Panc1 (cell line): Measurements from ENCODE around the gene PRPS1L1. TPM values are rescaled to one million over a fixed set of nuclear protein-coding genes. Genes with fewer than 3 reads are reported as not detected.

Experiments
- ATAC-seq: fragments of 200-7000 bp; cut with Tn5 transposase; 2 replicates; pipeline ENCODE4 v1.9.1; 2020; ENCODE audit warnings: mild to moderate bottlenecking, moderate library complexity
- BruUV-seq: library from RNA; stranded (reverse); fragments of 400-500 nt; replicated peaks from 2 replicates; lab custom pipeline; 2021; lab: Mats Ljungman, UMichigan
- CTCF ChIA-PET: fragments of 300-600 bp; sonication (Branson Sonifier 250); formaldehyde crosslinking; loops from one replicate; lab custom pipeline; 2022; ENCODE audit warnings: antibody characterized with exemption; lab: Charles Lee
- POLR2A ChIA-PET: fragments of 300-600 bp; sonication (Branson Sonifier 250); formaldehyde crosslinking; loops from one replicate; lab custom pipeline; 2022; ENCODE audit warnings: antibody characterized with exemption; lab: Charles Lee
- DNase-seq: peaks from one replicate; pipeline ENCODE4 v3.0.0-alpha.2; 2010; ENCODE audit warnings: low read depth, low spot score
- H3K27ac ChIP-seq: 2 replicates; pipeline ENCODE4 v1.5.1; 2011; ENCODE audit warnings: mild to moderate bottlenecking, low read length, inconsistent platforms
- H3K27me3 ChIP-seq: fragments of 200-500 bp; sonication (Bioruptor generic); 2 replicates; pipeline ENCODE4 v1.6.0; 2014; ENCODE audit warnings: low read length, inconsistent platforms; ENCODE audit not compliant: control insufficient read depth, insufficient read depth
- H3K36me3 ChIP-seq: fragments of 200-500 bp; sonication (Bioruptor generic); 2 replicates; pipeline ENCODE4 v1.5.1; 2014; ENCODE audit warnings: inconsistent platforms, mild to moderate bottlenecking, low read length, moderate library complexity; ENCODE audit not compliant: control insufficient read depth, insufficient read depth
- H3K4me1 ChIP-seq: 2 replicates; pipeline ENCODE4 v1.5.1; 2011; ENCODE audit warnings: inconsistent platforms, mild to moderate bottlenecking, low read length, moderate library complexity; ENCODE audit not compliant: control insufficient read depth, insufficient read depth
- H3K4me3 ChIP-seq, 2 experiments: 2 replicates each; pipeline ENCODE4 v1.5.1; 2011 to 2012; ENCODE audit warnings: low read depth in 2 of 2, low read length in 2 of 2, mild to moderate bottlenecking in 2 of 2, inconsistent platforms in 1 of 2, moderate library complexity in 1 of 2
- H3K9me3 ChIP-seq: fragments of 200-500 bp; sonication (Bioruptor generic); 2 replicates; pipeline ENCODE4 v1.5.1; 2014; ENCODE audit warnings: low read depth, mild to moderate bottlenecking, inconsistent platforms, low read length, moderate library complexity; ENCODE audit not compliant: control insufficient read depth, insufficient read depth
- CTCF ChIP-seq: fragments of 450-650 bp; IDR thresholded peaks from 2 replicates; pipeline ENCODE4 v1.5.1; 2017; ENCODE audit warnings: mild to moderate bottlenecking
- POLR2AphosphoS5 ChIP-seq: IDR thresholded peaks from 2 replicates; pipeline ENCODE4 v1.6.1; 2012; ENCODE audit warnings: mild to moderate bottlenecking, low read depth, low read length, moderate library complexity
- REST ChIP-seq, 2 experiments: IDR thresholded peaks; 2 replicates each; pipeline ENCODE4 v1.6.1; 2011 to 2012; ENCODE audit warnings: low read depth in 2 of 2, control low read depth in 1 of 2, low read length in 1 of 2, mild to moderate bottlenecking in 1 of 2, moderate library complexity in 1 of 2; ENCODE audit not compliant: insufficient read depth in 1 of 2
- SIN3A ChIP-seq: IDR thresholded peaks from 2 replicates; pipeline ENCODE4 v1.6.1; 2012; ENCODE audit warnings: low read depth, mild to moderate bottlenecking, low read length, moderate library complexity, borderline replicate concordance; ENCODE audit not compliant: insufficient read depth
- TCF7L2 ChIP-seq: IDR thresholded peaks from 2 replicates; pipeline ENCODE4 v1.6.1; 2011; ENCODE audit warnings: mild to moderate bottlenecking, low read depth, low read length, inconsistent platforms
- in situ Hi-C: cut with HindIII; loops from 2 replicates; pipeline ENCODE4 v1.10.0; 2016; ENCODE audit warnings: low sequenced_read_pairs, low pct_unique_long_range_greater_than_20kb
- intact Hi-C: fragments of 100-400 bp; cut with micrococcal nuclease; formaldehyde crosslinking; loops from one replicate; pipeline ENCODE4 v1.10.0; 2022; ENCODE audit not compliant: unreplicated experiment
- total RNA-seq: library from RNA; stranded (reverse); gene quantifications from one replicate; pipeline ENCODE4 v1.2.1, GENCODE V29; 2021; ENCODE audit not compliant: unreplicated experiment

The PRPS1L1 gene
- total RNA-seq, 1 experiment from 2014 or later: not detected

GRCh38 chr7:18036783-18037182 lies 9.1 kb upstream of the PRPS1L1 start:
- TF ChIP-seq SIN3A (no peak), CTCF (no peak), REST (IDR thresholded peaks at IDR 0.05; ENCODE audit: insufficient read depth in 1 of 2, low read depth in 2 of 2, low read length in 1 of 2) (no peak)
- Histone ChIP-seq H3K9me3 (no peaks in the 10 kb centered on the region), H3K36me3 (no peaks in the 10 kb centered on the region), H3K27ac (no peak overlapping the region), H3K27me3 (no peaks in the 10 kb centered on the region), H3K4me3 (no peak overlapping the region), H3K4me1 (no peaks in the 10 kb centered on the region)
- CTCF ChIA-PET: no interaction called here
- no TSS peak for BruUV-seq
- intact Hi-C loops: no loop called here
- DNase-seq (no peak), ATAC-seq (no peak)
- POLR2A ChIA-PET: no interaction called here
- in situ Hi-C loops: no loop called here

- no peaks in the 10 kb centered on the region for H3K36me3 ChIP-seq
- no TSS peak for BruUV-seq
- CTCF ChIA-PET: interaction anchor here (0.6 kb wide), 2 partner anchors 13 to 24 kb away, joined by 5 to 7 read pairs; no protein-coding TSS in a partner anchor
- H3K27ac ChIP-seq: no peak overlapping the region
- in situ Hi-C loops: no loop called here
- H3K9me3 ChIP-seq: no peaks in the 10 kb centered on the region
- DNase-seq (no peak), ATAC-seq (no peak)
- intact Hi-C loops: no loop called here
- H3K4me3 ChIP-seq: no peak overlapping the region
- TF ChIP-seq REST (IDR thresholded peaks at IDR 0.05; ENCODE audit: insufficient read depth in 1 of 2, low read depth in 2 of 2, low read length in 1 of 2) (no peak), SIN3A (no peak), TCF7L2 (no peak), POLR2AphosphoS5 (no peak), CTCF (no peak)
- no peaks in the 10 kb centered on the region for H3K4me1 ChIP-seq
- POLR2A ChIA-PET: no interaction called here
- no peaks in the 10 kb centered on the region for H3K27me3 ChIP-seq
Measured at GRCh38 chr7:18030758-18031157, 3.1 kb upstream of the PRPS1L1 start.
